Hepatocyte (in vitro differentiated cells): ENCODE measurements around the gene SERPINB6.
"Not testable (repeated sequence)": the region's sequence is repeated elsewhere in the genome, so short reads cannot be mapped to it uniquely, and the experiment has no call there.

Experiments used
- CTCF ChIP-seq: fragments of 200-600 bp; sonication (generic); IDR thresholded peaks from 2 replicates; pipeline ENCODE4 v1.5.1; 2016; ENCODE audit warnings: antibody characterized with exemption, mild to moderate bottlenecking; ENCODE audit not compliant: poor library complexity
- EZH2 ChIP-seq: fragments of 200-600 bp; sonication (generic); IDR thresholded peaks from 2 replicates; pipeline ENCODE4 v1.6.1; 2016; ENCODE audit warnings: antibody characterized with exemption, mild to moderate bottlenecking, borderline replicate concordance
- EZH2phosphoT487 ChIP-seq: fragments of 200-600 bp; sonication (generic); IDR thresholded peaks from one replicate; pipeline ENCODE4 v1.6.1; 2018; ENCODE audit warnings: antibody characterized with exemption, mild to moderate bottlenecking, low read depth, moderate library complexity; ENCODE audit not compliant: unreplicated experiment, severe bottlenecking

- not testable (repeated sequence) for TF ChIP-seq CTCF, EZH2phosphoT487, EZH2
Observed at GRCh38 chr6:3008712-3009265, 37.4 kb upstream of the SERPINB6 start.
